ENCODE results near the gene DENND11. TPM values are rescaled to one million over a fixed set of nuclear protein-coding genes. Genes with fewer than 3 reads are reported as not detected.
A peak's percentile ranks its signal among the peaks of the same experiment; 100 is the strongest.

DENND11 gene
- polyA plus RNA-seq, 1 of the 3 experiments (the other 2 are of a cell fraction) = 5.5 TPM

DNA sequence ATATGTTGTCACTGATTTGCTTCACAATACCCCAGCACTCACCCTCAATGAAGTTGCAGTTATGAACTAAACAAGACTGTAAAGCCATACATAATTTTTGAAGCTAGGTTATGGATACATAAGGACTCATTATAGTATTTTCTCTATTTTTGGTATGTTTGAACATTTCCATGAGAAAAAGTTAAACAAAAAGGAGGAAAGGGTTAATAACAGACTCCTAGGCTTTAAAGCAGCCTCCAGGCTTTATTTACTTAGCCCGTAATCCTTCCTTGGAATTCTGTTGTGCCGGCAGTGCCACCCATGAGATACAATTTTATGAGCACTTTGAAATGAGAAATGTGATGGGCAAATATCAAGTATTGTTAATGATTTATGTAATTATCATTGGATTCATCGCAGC is 2.1 kb upstream of the DENND11 start (continued):
- TF ChIP-seq, protein P1, sequence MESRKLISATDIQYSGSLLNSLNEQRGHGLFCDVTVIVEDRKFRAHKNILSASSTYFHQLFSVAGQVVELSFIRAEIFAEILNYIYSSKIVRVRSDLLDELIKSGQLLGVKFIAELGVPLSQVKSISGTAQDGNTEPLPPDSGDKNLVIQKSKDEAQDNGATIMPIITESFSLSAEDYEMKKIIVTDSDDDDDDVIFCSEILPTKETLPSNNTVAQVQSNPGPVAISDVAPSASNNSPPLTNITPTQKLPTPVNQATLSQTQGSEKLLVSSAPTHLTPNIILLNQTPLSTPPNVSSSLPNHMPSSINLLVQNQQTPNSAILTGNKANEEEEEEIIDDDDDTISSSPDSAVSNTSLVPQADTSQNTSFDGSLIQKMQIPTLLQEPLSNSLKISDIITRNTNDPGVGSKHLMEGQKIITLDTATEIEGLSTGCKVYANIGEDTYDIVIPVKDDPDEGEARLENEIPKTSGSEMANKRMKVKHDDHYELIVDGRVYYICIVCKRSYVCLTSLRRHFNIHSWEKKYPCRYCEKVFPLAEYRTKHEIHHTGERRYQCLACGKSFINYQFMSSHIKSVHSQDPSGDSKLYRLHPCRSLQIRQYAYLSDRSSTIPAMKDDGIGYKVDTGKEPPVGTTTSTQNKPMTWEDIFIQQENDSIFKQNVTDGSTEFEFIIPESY (IDR thresholded peaks at IDR 0.05; ENCODE audit: borderline replicate concordance, low read depth) = no peak
- no peak for TF ChIP-seq EZH2phosphoT487 (IDR thresholded peaks at IDR 0.05; ENCODE audit: borderline replicate concordance, low read depth)
- TF ChIP-seq NFIC (IDR thresholded peaks at IDR 0.05; ENCODE audit: borderline replicate concordance) = no peak
- TF ChIP-seq, protein P2, sequence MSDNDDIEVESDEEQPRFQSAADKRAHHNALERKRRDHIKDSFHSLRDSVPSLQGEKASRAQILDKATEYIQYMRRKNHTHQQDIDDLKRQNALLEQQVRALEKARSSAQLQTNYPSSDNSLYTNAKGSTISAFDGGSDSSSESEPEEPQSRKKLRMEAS (IDR thresholded peaks at IDR 0.05; ENCODE audit: low read depth) = no peak
- TF ChIP-seq FOXJ3 (CRISPR knock-in tag; IDR thresholded peaks at IDR 0.05) = no peak
- TF ChIP-seq GABPA (IDR thresholded peaks at IDR 0.05; ENCODE audit: low read depth) = no peak
- no peak for TF ChIP-seq TCF12 (IDR thresholded peaks at IDR 0.05)

DNA sequence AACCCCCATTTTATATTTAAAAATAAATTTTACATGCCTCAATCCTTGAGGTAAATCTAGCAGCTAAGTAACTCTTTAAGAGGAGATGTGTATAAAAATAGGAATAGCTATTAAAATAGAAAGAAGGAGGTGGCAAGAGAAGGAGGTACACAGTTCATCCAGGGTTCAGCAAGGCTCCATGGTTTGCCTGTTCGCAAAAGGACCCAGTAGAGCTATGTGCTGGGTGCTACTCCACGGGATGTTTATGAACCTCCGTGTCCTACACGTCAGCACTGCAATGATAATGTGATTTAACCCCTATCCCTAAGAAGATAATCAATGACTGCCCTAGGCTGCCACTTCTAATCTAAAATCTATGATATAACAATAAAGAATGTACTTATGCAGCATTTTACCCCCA is 926 bp upstream of the DENND11 start:
- Histone ChIP-seq H3K9ac (no peak overlapping the region), H3K27ac (ENCODE audit: low read depth in 2 of 2, low read length in 1 of 2) (no peak overlapping the region), H3K9me2 (no peaks in the 10 kb centered on the region), H4K20me1 (ENCODE audit: insufficient read depth) (0 out of 2 replicates have a peak, but pooled peaks cover 9% of the 10 kb centered on the region), H2AFZ (ENCODE audit: low read depth) (no peak overlapping the region), H3K4me1 (ENCODE audit: control insufficient read depth in 1 of 2, insufficient read depth in 2 of 2, low read depth in 1 of 2, low read length in 1 of 2) (peaks cover 2 to 13% of the 10 kb centered on the region in 2 experiments; a peak in 3 of 4 replicates), H3K4me3 (ENCODE audit: low read depth in 2 of 2, low read length in 1 of 2) (peak overlapping the region in 1 of 2 experiments; percentile 80; a peak in 2 of 4 replicates), H3F3A (replicated peaks; ENCODE audit: insufficient read depth) (peaks cover 4% of the 10 kb centered on the region), H3K79me2 (ENCODE audit: insufficient read depth) (peaks cover 29% of the 10 kb centered on the region), H3K27me3 (ENCODE audit: insufficient read depth) (no peaks in the 10 kb centered on the region), H3K4me2 (peak overlapping the region; percentile 88), H3K36me3 (replicated peaks in 1 of 2; ENCODE audit: control insufficient read depth in 1 of 2, insufficient read depth in 2 of 2, low read length in 1 of 2) (no peaks in the 10 kb centered on the region), H3K9me3 (no peaks in the 10 kb centered on the region)
- ChIA-PET POLR2A (interaction anchor here (0.8 to 1.0 kb wide), 2 partner anchors 35 to 1007 kb away, joined by 3 to 4 read pairs; partner anchors contain the start of genes NDUFB2 and SSBP1), CTCF (interaction anchor here (0.7 to 4.2 kb wide), 8 partner anchors 12 to 84 kb away, joined by 3 to 25 read pairs (median 4); partner anchors contain the start of gene SSBP1)
- 85% methylated on average over 4 of the region's 4 CpGs for WGBS (ENCODE audit: low lambda C conversion rate)
- DNase-seq = no peak
- TF ChIP-seq RXRA (IDR thresholded peaks at IDR 0.05; ENCODE audit: borderline replicate concordance, low read depth) = no peak
- TF ChIP-seq, protein P1 (IDR thresholded peaks at IDR 0.05; ENCODE audit: borderline replicate concordance, low read depth) = no peak
- TF ChIP-seq, protein P3, sequence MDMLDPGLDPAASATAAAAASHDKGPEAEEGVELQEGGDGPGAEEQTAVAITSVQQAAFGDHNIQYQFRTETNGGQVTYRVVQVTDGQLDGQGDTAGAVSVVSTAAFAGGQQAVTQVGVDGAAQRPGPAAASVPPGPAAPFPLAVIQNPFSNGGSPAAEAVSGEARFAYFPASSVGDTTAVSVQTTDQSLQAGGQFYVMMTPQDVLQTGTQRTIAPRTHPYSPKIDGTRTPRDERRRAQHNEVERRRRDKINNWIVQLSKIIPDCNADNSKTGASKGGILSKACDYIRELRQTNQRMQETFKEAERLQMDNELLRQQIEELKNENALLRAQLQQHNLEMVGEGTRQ (IDR thresholded peaks at IDR 0.05; ENCODE audit: borderline replicate concordance, low read depth, low read length) = no peak
- no peak for TF ChIP-seq CHD2 (IDR thresholded peaks at IDR 0.05; ENCODE audit: low read length, partially characterized antibody)
- TF ChIP-seq, protein P4, sequence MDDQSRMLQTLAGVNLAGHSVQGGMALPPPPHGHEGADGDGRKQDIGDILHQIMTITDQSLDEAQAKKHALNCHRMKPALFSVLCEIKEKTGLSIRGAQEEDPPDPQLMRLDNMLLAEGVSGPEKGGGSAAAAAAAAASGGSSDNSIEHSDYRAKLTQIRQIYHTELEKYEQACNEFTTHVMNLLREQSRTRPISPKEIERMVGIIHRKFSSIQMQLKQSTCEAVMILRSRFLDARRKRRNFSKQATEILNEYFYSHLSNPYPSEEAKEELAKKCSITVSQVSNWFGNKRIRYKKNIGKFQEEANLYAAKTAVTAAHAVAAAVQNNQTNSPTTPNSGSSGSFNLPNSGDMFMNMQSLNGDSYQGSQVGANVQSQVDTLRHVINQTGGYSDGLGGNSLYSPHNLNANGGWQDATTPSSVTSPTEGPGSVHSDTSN (IDR thresholded peaks at IDR 0.05) = no peak
- no peak for TF ChIP-seq SIN3A (IDR thresholded peaks at IDR 0.05; ENCODE audit: borderline replicate concordance, low read depth, low read length)
- no peak for TF ChIP-seq EZH2phosphoT487 (IDR thresholded peaks at IDR 0.05; ENCODE audit: borderline replicate concordance, low read depth)
- TF ChIP-seq EP300 (IDR thresholded peaks at IDR 0.05; ENCODE audit: borderline replicate concordance in 1 of 2, low read depth in 1 of 2, low read length in 1 of 2) = no peak
- no peak for TF ChIP-seq TAF1 (IDR thresholded peaks at IDR 0.05; ENCODE audit: borderline replicate concordance, low read depth, low read length)
- TF ChIP-seq NRF1 (IDR thresholded peaks at IDR 0.05; ENCODE audit: low read depth, low read length) = no peak
- TF ChIP-seq RCOR1 (IDR thresholded peaks at IDR 0.05; ENCODE audit: low read length) = no peak
- TF ChIP-seq RAD21 (IDR thresholded peaks at IDR 0.05; ENCODE audit: low read length) = no peak
- no peak for TF ChIP-seq JUND (IDR thresholded peaks at IDR 0.05)
- TF ChIP-seq YY1 (IDR thresholded peaks at IDR 0.05; ENCODE audit: low read depth) = no peak
- no peak for TF ChIP-seq GATA2 (CRISPR knock-in tag; IDR thresholded peaks at IDR 0.05)
- TF ChIP-seq, protein P5, sequence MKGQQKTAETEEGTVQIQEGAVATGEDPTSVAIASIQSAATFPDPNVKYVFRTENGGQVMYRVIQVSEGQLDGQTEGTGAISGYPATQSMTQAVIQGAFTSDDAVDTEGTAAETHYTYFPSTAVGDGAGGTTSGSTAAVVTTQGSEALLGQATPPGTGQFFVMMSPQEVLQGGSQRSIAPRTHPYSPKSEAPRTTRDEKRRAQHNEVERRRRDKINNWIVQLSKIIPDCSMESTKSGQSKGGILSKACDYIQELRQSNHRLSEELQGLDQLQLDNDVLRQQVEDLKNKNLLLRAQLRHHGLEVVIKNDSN (IDR thresholded peaks at IDR 0.05; ENCODE audit: borderline replicate concordance, low read depth) = no peak
- TF ChIP-seq NFIC (IDR thresholded peaks at IDR 0.05; ENCODE audit: borderline replicate concordance) = no peak
- TF ChIP-seq SMC3 (IDR thresholded peaks at IDR 0.05; ENCODE audit: low read depth, low read length) = no peak

Data from SK-N-SH (cell line).